IMR-90 (cell line): ENCODE data around the gene SURF1. TPM values are rescaled to one million over a fixed set of nuclear protein-coding genes. Genes with fewer than 3 reads are reported as not detected.

Source experiments
- ATAC-seq: fragments of 200-7000 bp; cut with Tn5 transposase; 2 replicates; pipeline ENCODE4 v1.9.1; 2020; ENCODE audit warnings: low read depth, mild to moderate bottlenecking, moderate library complexity
- BruUV-seq: library from RNA; stranded (reverse); fragments of 400-500 nt; replicated peaks from 2 replicates; lab custom pipeline; 2021; lab: Mats Ljungman, UMichigan
- CTCF ChIA-PET: fragments of 300-600 bp; formaldehyde crosslinking; extraction: SDS; loops from one replicate; lab custom pipeline; 2021; ENCODE audit warnings: antibody characterized with exemption; lab: Yijun Ruan, JAX
- POLR2A ChIA-PET: fragments of 300-600 bp; sonication (Branson Sonifier 250); formaldehyde crosslinking; loops from one replicate; lab custom pipeline; 2022; ENCODE audit warnings: antibody characterized with exemption; ENCODE audit not compliant: unreplicated experiment; lab: Charles Lee
- DNase-seq: peaks from one replicate; pipeline ENCODE4 v3.0.0; 2013
- H2AFZ ChIP-seq: replicated peaks from 2 replicates; pipeline ENCODE3; 2013; ENCODE audit warnings: low read length, mild to moderate bottlenecking; ENCODE audit not compliant: poor library complexity
- H2AK5ac ChIP-seq: 2 replicates; pipeline ENCODE4 v1.6.1; 2013; ENCODE audit warnings: low read depth, low read length, inconsistent platforms
- H2AK9ac ChIP-seq: replicated peaks from 2 replicates; pipeline ENCODE3; 2013; ENCODE audit warnings: mild to moderate bottlenecking, low read depth, low read length, moderate library complexity; ENCODE audit not compliant: poor library complexity
- H2BK120ac ChIP-seq: 2 replicates; pipeline ENCODE4 v1.6.1; 2013; ENCODE audit warnings: low read depth, low read length, inconsistent platforms
- H2BK15ac ChIP-seq: 3 replicates; pipeline ENCODE4 v1.6.1; 2013; ENCODE audit warnings: low read depth, low read length, inconsistent platforms
- H2BK20ac ChIP-seq: 2 replicates; pipeline ENCODE4 v1.6.1; 2013; ENCODE audit warnings: low read depth, mild to moderate bottlenecking, inconsistent platforms, low read length, moderate library complexity
- H2BK5ac ChIP-seq: 2 replicates; pipeline ENCODE4 v1.6.1; 2013; ENCODE audit warnings: mild to moderate bottlenecking, low read depth, low read length, inconsistent platforms; ENCODE audit not compliant: poor library complexity, severe bottlenecking
- H3K14ac ChIP-seq: replicated peaks from 2 replicates; pipeline ENCODE4 v1.6.1; 2013; ENCODE audit warnings: low read depth, low read length, inconsistent platforms
- H3K18ac ChIP-seq: 2 replicates; pipeline ENCODE4 v1.6.1; 2013; ENCODE audit warnings: low read depth, low read length, control low read depth
- H3K23ac ChIP-seq: 2 replicates; pipeline ENCODE4 v1.6.1; 2013; ENCODE audit warnings: low read depth, low read length, inconsistent platforms
- H3K27ac ChIP-seq: 2 replicates; pipeline ENCODE4 v1.5.1; 2013; ENCODE audit warnings: mild to moderate bottlenecking, control low read depth, low read length; ENCODE audit not compliant: insufficient read depth
- H3K27me3 ChIP-seq: 2 replicates; pipeline ENCODE4 v1.6.1; 2013; ENCODE audit warnings: low read length; ENCODE audit not compliant: control insufficient read depth, insufficient read depth
- H3K36me3 ChIP-seq: 2 replicates; pipeline ENCODE4 v1.6.1; 2013; ENCODE audit warnings: low read length, mixed read lengths; ENCODE audit not compliant: control insufficient read depth, insufficient read depth
- H3K4ac ChIP-seq: 2 replicates; pipeline ENCODE4 v1.6.1; 2013; ENCODE audit warnings: low read depth, low read length, inconsistent platforms
- H3K4me1 ChIP-seq: 2 replicates; pipeline ENCODE4 v1.6.1; 2013; ENCODE audit warnings: low read length, mixed read lengths; ENCODE audit not compliant: control insufficient read depth, insufficient read depth
- H3K4me2 ChIP-seq: 2 replicates; pipeline ENCODE4 v1.6.1; 2013; ENCODE audit warnings: low read depth, mild to moderate bottlenecking, control low read depth, low read length, moderate library complexity
- H3K4me3 ChIP-seq: 2 replicates; pipeline ENCODE4 v1.5.1; 2013; ENCODE audit warnings: low read depth, mild to moderate bottlenecking, control low read depth, low read length, moderate library complexity; ENCODE audit not compliant: insufficient read depth
- H3K56ac ChIP-seq: 2 replicates; pipeline ENCODE4 v1.6.1; 2013; ENCODE audit warnings: low read length, inconsistent platforms; ENCODE audit not compliant: insufficient read depth; ENCODE audit errors: extremely low read depth
- H3K79me1 ChIP-seq, 2 experiments: 2 replicates each; pipeline ENCODE4 v1.6.1; 2013; ENCODE audit warnings: low read length in 2 of 2, inconsistent platforms in 1 of 2, low read depth in 1 of 2
- H3K9ac ChIP-seq: 2 replicates; pipeline ENCODE4 v1.6.1; 2013; ENCODE audit warnings: low read depth, low read length, control low read depth
- H3K9me1 ChIP-seq: 2 replicates; pipeline ENCODE4 v1.6.1; 2013; ENCODE audit warnings: low read length, inconsistent platforms; ENCODE audit not compliant: insufficient read depth
- H3K9me3 ChIP-seq: 2 replicates; pipeline ENCODE4 v1.6.1; 2013; ENCODE audit warnings: low read length; ENCODE audit not compliant: control insufficient read depth, insufficient read depth
- H4K20me1 ChIP-seq: 2 replicates; pipeline ENCODE4 v1.6.1; 2013; ENCODE audit warnings: low read length, inconsistent platforms; ENCODE audit not compliant: insufficient read depth
- H4K5ac ChIP-seq: 2 replicates; pipeline ENCODE4 v1.6.1; 2013; ENCODE audit warnings: mild to moderate bottlenecking, low read depth, low read length, control low read depth
- H4K8ac ChIP-seq, 2 experiments: 2 replicates each; pipeline ENCODE4 v1.6.1; 2013; ENCODE audit warnings: low read depth in 2 of 2, low read length in 2 of 2, control low read depth in 1 of 2, inconsistent platforms in 1 of 2
- H4K91ac ChIP-seq: 2 replicates; pipeline ENCODE4 v1.6.1; 2013; ENCODE audit warnings: low read depth, low read length, inconsistent platforms; ENCODE audit not compliant: insufficient read depth
- BHLHE40 ChIP-seq: fragments of 150-350 bp; IDR thresholded peaks from 2 replicates; pipeline ENCODE4 v1.6.1; 2016; ENCODE audit warnings: mild to moderate bottlenecking, low read depth, low read length
- CEBPB ChIP-seq: IDR thresholded peaks from 2 replicates; pipeline ENCODE4 v1.6.1; 2012; ENCODE audit warnings: low read depth, low read length, improper control_type of control experiment
- CHD1 ChIP-seq: IDR thresholded peaks from 2 replicates; pipeline ENCODE4 v1.6.1; 2012; ENCODE audit warnings: low read depth, low read length, improper control_type of control experiment
- CTCF ChIP-seq: conservative IDR thresholded peaks from 2 replicates; pipeline ENCODE4 v1.5.1; 2012; ENCODE audit warnings: mild to moderate bottlenecking, low read depth, low read length, improper control_type of control experiment
- ELK1 ChIP-seq: fragments of 150-350 bp; IDR thresholded peaks from 2 replicates; pipeline ENCODE4 v1.6.1; 2016; ENCODE audit warnings: low read depth, mild to moderate bottlenecking, low read length, moderate library complexity, borderline replicate concordance
- FOS ChIP-seq: fragments of 150-350 bp; IDR thresholded peaks from 2 replicates; pipeline ENCODE4 v1.6.1; 2016; ENCODE audit warnings: low read depth, low read length
- MAFK ChIP-seq: IDR thresholded peaks from 2 replicates; pipeline ENCODE4 v1.6.1; 2012; ENCODE audit warnings: low read depth, low read length, improper control_type of control experiment
- MAZ ChIP-seq: IDR thresholded peaks from 2 replicates; pipeline ENCODE4 v1.6.1; 2012; ENCODE audit warnings: low read depth, mild to moderate bottlenecking, low read length, improper control_type of control experiment, moderate library complexity, borderline replicate concordance
- MXI1 ChIP-seq: IDR thresholded peaks from 2 replicates; pipeline ENCODE4 v1.6.1; 2012; ENCODE audit warnings: low read depth, mild to moderate bottlenecking, low read length, moderate library complexity, borderline replicate concordance
- NFE2L2 ChIP-seq: fragments of 150-350 bp; IDR thresholded peaks from 2 replicates; pipeline ENCODE4 v1.6.1; 2016; ENCODE audit warnings: low read depth, mild to moderate bottlenecking, low read length
- POLR2A ChIP-seq: IDR thresholded peaks from 2 replicates; pipeline ENCODE4 v1.6.1; 2012; ENCODE audit warnings: mild to moderate bottlenecking, low read depth, low read length
- RAD21 ChIP-seq: IDR thresholded peaks from 2 replicates; pipeline ENCODE4 v1.6.1; 2012; ENCODE audit warnings: low read length, improper control_type of control experiment
- RCOR1 ChIP-seq: IDR thresholded peaks from 2 replicates; pipeline ENCODE4 v1.6.1; 2012; ENCODE audit warnings: mild to moderate bottlenecking, low read length, improper control_type of control experiment; ENCODE audit not compliant: insufficient replicate concordance
- RFX5 ChIP-seq: IDR thresholded peaks from 2 replicates; pipeline ENCODE4 v1.8.0; 2012; ENCODE audit warnings: low read depth, mild to moderate bottlenecking, low read length, moderate library complexity
- SMC3 ChIP-seq: fragments of 150-350 bp; IDR thresholded peaks from 2 replicates; pipeline ENCODE4 v1.6.1; 2016; ENCODE audit warnings: low read depth, mild to moderate bottlenecking, antibody characterized with exemption, low read length, moderate library complexity
- USF2 ChIP-seq: fragments of 150-350 bp; IDR thresholded peaks from 2 replicates; pipeline ENCODE4 v1.6.1; 2017; ENCODE audit warnings: mild to moderate bottlenecking, antibody characterized with exemption, low read length, low read depth
- WGBS, 2 experiments: methylation state at CpG; one replicate each; pipeline versions ENCODE4 v1.1.5 to v1.1.7; 2013; ENCODE audit warnings: missing lambda C conversion rate in 2 of 2; ENCODE audit not compliant: insufficient read length in 1 of 2; ENCODE audit errors: extremely low coverage in 2 of 2; 5-methylcytosine and 5-hydroxymethylcytosine counted together
- dilution Hi-C: fragments of 300-500 bp; cut with HindIII; formaldehyde crosslinking; loops from one replicate; pipeline ENCODE4 v1.14.3; 2018; ENCODE audit warnings: low sequenced_read_pairs; ENCODE audit not compliant: unreplicated experiment
- in situ Hi-C: fragments of 300-500 bp; cut with MboI; formaldehyde crosslinking; loops from 3 replicates; pipeline ENCODE4 v1.14.3; 2019; ENCODE audit warnings: low sequenced_read_pairs, inconsistent platforms, mixed read lengths
- intact Hi-C: fragments of 100-400 bp; cut with micrococcal nuclease; formaldehyde crosslinking; loops from 2 replicates; pipeline ENCODE4 v1.10.0; 2022
- polyA plus RNA-seq, 3 experiments: library from polyadenylated mRNA; depleted of rRNA; stranded (reverse); fragments of >200 nt; gene quantifications; 2 replicates each; pipeline ENCODE4 v1.2.3, GENCODE V29; 2012; ENCODE audit warnings: low replicate concordance in 1 of 3
- total RNA-seq: library from RNA; depleted of rRNA; stranded (reverse); fragments of >200 nt; gene quantifications from 2 replicates; pipeline ENCODE4 v1.2.3, GENCODE V29; 2012

SURF1 gene
- total and polyA plus RNA-seq, 2 of the 4 experiments (the other 2 are of a cell fraction), result 15.1 to 24.5 TPM

- TF ChIP-seq MAZ (no peak), USF2 (no peak), FOS (no peak), RCOR1 (no peak), SMC3 (no peak), RFX5 (no peak), NFE2L2 (no peak), MXI1 (no peak), ELK1 (no peak), BHLHE40 (no peak), CHD1 (no peak), CEBPB (no peak), MAFK (no peak), CTCF (no peak), POLR2A (no peak), RAD21 (no peak)
- Histone ChIP-seq H4K91ac (no peak overlapping the region), H3K56ac (peak overlapping the region; percentile 60; the same call in 1 of the 2 replicates), H2BK120ac (no peak overlapping the region), H3K23ac (peak overlapping the region; percentile 75; the same call in 1 of the 2 replicates), H3K4me1 (peaks cover 10% of the 10 kb centered on the region; the same call in 1 of the 2 replicates), H2AK9ac (peak overlapping the region; percentile 96), H3K36me3 (peaks cover 42% of the 10 kb centered on the region), H3K9ac (peak overlapping the region; percentile 87), H2BK20ac (no peak overlapping the region), H3K9me1 (no peaks in the 10 kb centered on the region; the same call in 1 of the 2 replicates), H2BK5ac (no peak overlapping the region), H3K4ac (peak overlapping the region; percentile 66), H4K20me1 (peaks cover 51% of the 10 kb centered on the region), H3K14ac (no peak overlapping the region; the same call in 1 of the 2 replicates), H4K8ac (peak overlapping the region; percentile 82 to 85; a peak in 2 of 4 replicates), H2BK15ac (no peak overlapping the region), H3K27me3 (no peaks in the 10 kb centered on the region), H3K4me3 (peak overlapping the region; percentile 99), H3K79me1 (peaks cover 22 to 79% of the 10 kb centered on the region in 2 experiments), H2AFZ (peak overlapping the region; percentile 75), H3K18ac (no peak overlapping the region), H4K5ac (peak overlapping the region; percentile 79), H3K9me3 (no peaks in the 10 kb centered on the region), H3K4me2 (peak overlapping the region; percentile 97), H3K27ac (peak overlapping the region; percentile 45), H2AK5ac (peak overlapping the region; percentile 66)
- ATAC-seq (peak; percentile 19), DNase-seq (no peak)
- in situ Hi-C loops, result no loop called here
- BruUV-seq, result no TSS peak
- WGBS, 2 experiments, result 1% methylated on average over 13 of the region's 31 CpGs; no CpG with 5 or more reads in 1 of the 2 experiments
- dilution Hi-C loops, result no loop called here
- ChIA-PET CTCF (no interaction called here), POLR2A (no interaction called here)
- intact Hi-C loops, result loop anchor here (2.0 kb wide), 1 partner anchor 131 kb away; no protein-coding TSS in a partner anchor
Measured at GRCh38 chr9:133355881-133356357, 368 bp downstream of the SURF1 start.
